Inflammatory macrophage treated with lipopolysaccharide for 1 hour (primary cell): ENCODE measurements around the gene ISYNA1.

Experiments used
- DNase-seq, 2 donors: peaks; one replicate each; pipeline ENCODE4 v3.0.0-alpha.2; 2020 to 2022

ISYNA1 gene

GRCh38 chr19:18430417-18431144 is 7.4 kb downstream of the ISYNA1 start:
- no peak for DNase-seq

- DNase-seq, result no peak
These were observed 8.1 kb downstream of the ISYNA1 start for GRCh38 chr19:18429717-18430416.

GRCh38 chr19:18428787-18429674 is 8.9 kb downstream of the ISYNA1 start:
- DNase-seq, result peak; percentile 34 to 70

- DNase-seq, result no peak
These were observed 9.7 kb downstream of the ISYNA1 start for GRCh38 chr19:18428173-18428786.

GRCh38 chr19:18427743-18428113 is 10.2 kb downstream of the ISYNA1 start:
- DNase-seq, result no peak

GRCh38 chr19:18427080-18427742 is 10.7 kb downstream of the ISYNA1 start:
- no peak for DNase-seq

- DNase-seq, result no peak
These were observed 11.5 kb downstream of the ISYNA1 start for GRCh38 chr19:18426416-18426767.

- DNase-seq, result no peak
These were observed 12.2 kb downstream of the ISYNA1 start for GRCh38 chr19:18425515-18426415.

- DNase-seq, result no peak
These were observed 12.9 kb downstream of the ISYNA1 start for GRCh38 chr19:18424890-18425514.

- no peak for DNase-seq
These were observed 13.6 kb downstream of the ISYNA1 start for GRCh38 chr19:18424122-18424889.

GRCh38 chr19:18423258-18424020 is 14.5 kb downstream of the ISYNA1 start:
- no peak for DNase-seq

GRCh38 chr19:18422530-18423191 is 15.3 kb downstream of the ISYNA1 start:
- DNase-seq, result no peak

- no peak for DNase-seq
These were observed 16.5 kb downstream of the ISYNA1 start for GRCh38 chr19:18421371-18421959.

GRCh38 chr19:18420930-18421329 is 17.0 kb downstream of the ISYNA1 start:
- DNase-seq, result no peak

GRCh38 chr19:18419699-18420460 is 18.1 kb downstream of the ISYNA1 start:
- DNase-seq, result no peak

GRCh38 chr19:18419195-18419698 is 18.7 kb downstream of the ISYNA1 start, which contains the start of gene SSBP4:
Gene SSBP4 (plus strand): TSS chr19:18419398. CDS start chr19:18419649, 251 bp downstream.
- peak; percentile 50 to 73 for DNase-seq
